Fibroblast of lung (primary cell): ENCODE data around the gene CERS6.

Source experiments
- EZH2 ChIP-seq: IDR thresholded peaks from 2 replicates; pipeline ENCODE4 v1.5.1; 2012; ENCODE audit warnings: low read length, control low read depth, mild to moderate bottlenecking; ENCODE audit errors: missing control alignments
- TF ChIP-seq, protein P1 (sequence below), 2 donors: IDR thresholded peaks in 1 of 2; conservative IDR thresholded peaks in 1 of 2; 1 replicate in 1 of 2; 2 replicates in 1 of 2; pipeline ENCODE4 v1.5.1; 2011 to 2012; ENCODE audit warnings: low read length in 2 of 2, control low read depth in 1 of 2, inconsistent platforms in 1 of 2, low read depth in 1 of 2, mild to moderate bottlenecking in 1 of 2

DNA sequence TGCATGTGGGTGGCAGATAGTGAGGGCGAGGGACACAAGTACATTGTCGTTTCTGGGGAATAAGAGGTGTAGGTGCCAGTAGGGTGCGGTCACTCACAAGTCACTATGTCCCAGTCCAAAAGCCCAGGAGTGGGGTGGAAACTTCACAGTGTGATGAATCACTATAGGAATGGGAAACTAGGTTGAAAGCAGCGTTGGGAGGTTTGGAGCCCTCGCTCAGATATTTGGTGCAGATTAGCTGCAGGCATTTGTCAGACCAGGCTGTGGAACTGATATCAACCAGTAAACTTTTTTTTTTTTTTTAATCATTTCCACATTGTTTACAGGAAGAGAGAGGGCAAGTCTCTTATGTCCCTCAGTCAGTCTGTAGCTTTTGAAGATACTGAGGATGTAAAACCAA, 121.8 kb downstream of the CERS6 start:
- TF ChIP-seq, protein P1, sequence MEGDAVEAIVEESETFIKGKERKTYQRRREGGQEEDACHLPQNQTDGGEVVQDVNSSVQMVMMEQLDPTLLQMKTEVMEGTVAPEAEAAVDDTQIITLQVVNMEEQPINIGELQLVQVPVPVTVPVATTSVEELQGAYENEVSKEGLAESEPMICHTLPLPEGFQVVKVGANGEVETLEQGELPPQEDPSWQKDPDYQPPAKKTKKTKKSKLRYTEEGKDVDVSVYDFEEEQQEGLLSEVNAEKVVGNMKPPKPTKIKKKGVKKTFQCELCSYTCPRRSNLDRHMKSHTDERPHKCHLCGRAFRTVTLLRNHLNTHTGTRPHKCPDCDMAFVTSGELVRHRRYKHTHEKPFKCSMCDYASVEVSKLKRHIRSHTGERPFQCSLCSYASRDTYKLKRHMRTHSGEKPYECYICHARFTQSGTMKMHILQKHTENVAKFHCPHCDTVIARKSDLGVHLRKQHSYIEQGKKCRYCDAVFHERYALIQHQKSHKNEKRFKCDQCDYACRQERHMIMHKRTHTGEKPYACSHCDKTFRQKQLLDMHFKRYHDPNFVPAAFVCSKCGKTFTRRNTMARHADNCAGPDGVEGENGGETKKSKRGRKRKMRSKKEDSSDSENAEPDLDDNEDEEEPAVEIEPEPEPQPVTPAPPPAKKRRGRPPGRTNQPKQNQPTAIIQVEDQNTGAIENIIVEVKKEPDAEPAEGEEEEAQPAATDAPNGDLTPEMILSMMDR (conservative IDR thresholded peaks at IDR 0.05 in 1 of 2, IDR thresholded peaks at IDR 0.05 in 1 of 2; ENCODE audit: low read depth in 1 of 2, low read length in 2 of 2): no peak
- TF ChIP-seq EZH2: no peak
